ENCODE data around the gene XYLT1.
"Not testable (repeated sequence)": the region's sequence is repeated elsewhere in the genome, so short reads cannot be mapped to it uniquely, and the experiment has no call there.

The XYLT1 gene

GRCh38 chr16:17412791-17413190 lies 58.0 kb downstream of the XYLT1 start:
- H3K79me2 ChIP-seq (ENCODE audit: low read length) = no peaks in the 10 kb centered on the region

GRCh38 chr16:17412221-17412620 lies 58.5 kb downstream of the XYLT1 start:
- H3K9me3 ChIP-seq (ENCODE audit: insufficient read depth, low read length) = peaks cover under 1% of the 10 kb centered on the region; the same call in 1 of the 2 replicates
- H3K4me2 ChIP-seq (ENCODE audit: low read length) = no peak overlapping the region
- no peak overlapping the region for H3K4me3 ChIP-seq (ENCODE audit: low read length)
- no peak for TF ChIP-seq CTCF (IDR thresholded peaks at IDR 0.05; ENCODE audit: low read depth, low read length)
- no peak for TF ChIP-seq EZH2phosphoT487 (IDR thresholded peaks at IDR 0.05; ENCODE audit: low read depth)
- no peaks in the 10 kb centered on the region for H3K27me3 ChIP-seq (ENCODE audit: low read depth, low read length)
- H3K9ac ChIP-seq (ENCODE audit: low read length) = no peak overlapping the region
- no peak overlapping the region for H2AFZ ChIP-seq (ENCODE audit: low read depth, low read length)
- H3K79me2 ChIP-seq (ENCODE audit: low read length) = no peaks in the 10 kb centered on the region
- H3K36me3 ChIP-seq (replicated peaks; ENCODE audit: low read depth, low read length) = no peaks in the 10 kb centered on the region
- no peak overlapping the region for H3K27ac ChIP-seq (ENCODE audit: low read length)
- no peaks in the 10 kb centered on the region for H4K20me1 ChIP-seq (ENCODE audit: insufficient read depth, low read length)
- peaks cover 49% of the 10 kb centered on the region for H3K4me1 ChIP-seq (ENCODE audit: low read length)

More at GRCh38 chr16:17412791-17413190, 58.0 kb downstream of the XYLT1 start:
- H3K36me3 ChIP-seq (replicated peaks; ENCODE audit: low read depth, low read length) = peaks cover 4% of the 10 kb centered on the region
- H3K27ac ChIP-seq (ENCODE audit: low read length) = no peak overlapping the region
- peaks cover 6% of the 10 kb centered on the region; the same call in 1 of the 2 replicates for H3K9me3 ChIP-seq (ENCODE audit: insufficient read depth, low read length)
- H3K4me2 ChIP-seq (ENCODE audit: low read length) = no peak overlapping the region
- TF ChIP-seq CTCF (IDR thresholded peaks at IDR 0.05; ENCODE audit: low read depth, low read length) (no peak), EZH2phosphoT487 (IDR thresholded peaks at IDR 0.05; ENCODE audit: low read depth) (no peak)
- H3K27me3 ChIP-seq (ENCODE audit: low read depth, low read length) = no peaks in the 10 kb centered on the region
- H4K20me1 ChIP-seq (ENCODE audit: insufficient read depth, low read length) = no peaks in the 10 kb centered on the region
- H3K4me3 ChIP-seq (ENCODE audit: low read length) = no peak overlapping the region
- H2AFZ ChIP-seq (ENCODE audit: low read depth, low read length) = no peak overlapping the region
- no peak overlapping the region for H3K9ac ChIP-seq (ENCODE audit: low read length)
- H3K4me1 ChIP-seq (ENCODE audit: low read length) = peaks cover 55% of the 10 kb centered on the region

GRCh38 chr16:17411263-17411662 lies 59.5 kb downstream of the XYLT1 start:
- peaks cover 42% of the 10 kb centered on the region for H3K4me1 ChIP-seq (ENCODE audit: low read length)
- no peak overlapping the region for H3K4me3 ChIP-seq (ENCODE audit: low read length)
- no peaks in the 10 kb centered on the region for H4K20me1 ChIP-seq (ENCODE audit: insufficient read depth, low read length)
- H3K27ac ChIP-seq (ENCODE audit: low read length) = no peak overlapping the region
- no peak overlapping the region for H2AFZ ChIP-seq (ENCODE audit: low read depth, low read length)
- H3K9me3 ChIP-seq (ENCODE audit: insufficient read depth, low read length) = no peaks in the 10 kb centered on the region
- TF ChIP-seq CTCF (IDR thresholded peaks at IDR 0.05; ENCODE audit: low read depth, low read length) (no peak), EZH2phosphoT487 (IDR thresholded peaks at IDR 0.05; ENCODE audit: low read depth) (no peak)
- no peaks in the 10 kb centered on the region for H3K27me3 ChIP-seq (ENCODE audit: low read depth, low read length)
- H3K36me3 ChIP-seq (replicated peaks; ENCODE audit: low read depth, low read length) = no peaks in the 10 kb centered on the region
- H3K4me2 ChIP-seq (ENCODE audit: low read length) = no peak overlapping the region
- H3K79me2 ChIP-seq (ENCODE audit: low read length) = no peaks in the 10 kb centered on the region
- H3K9ac ChIP-seq (ENCODE audit: low read length) = no peak overlapping the region

GRCh38 chr16:17410316-17410715 lies 60.4 kb downstream of the XYLT1 start:
- H3K4me1 ChIP-seq (ENCODE audit: low read length) = peaks cover 32% of the 10 kb centered on the region
- not testable (repeated sequence) for H3K9ac ChIP-seq (ENCODE audit: low read length); H3K27ac ChIP-seq (ENCODE audit: low read length); H3K4me3 ChIP-seq (ENCODE audit: low read length); H3K27me3 ChIP-seq (ENCODE audit: low read depth, low read length); H3K79me2 ChIP-seq (ENCODE audit: low read length); H3K9me3 ChIP-seq (ENCODE audit: insufficient read depth, low read length); H4K20me1 ChIP-seq (ENCODE audit: insufficient read depth, low read length); H2AFZ ChIP-seq (ENCODE audit: low read depth, low read length); H3K4me2 ChIP-seq (ENCODE audit: low read length); H3K36me3 ChIP-seq (replicated peaks; ENCODE audit: low read depth, low read length)

GRCh38 chr16:17409894-17410293 lies 60.9 kb downstream of the XYLT1 start:
- Histone ChIP-seq H3K4me3 (ENCODE audit: low read length) (no peak overlapping the region), H3K4me2 (ENCODE audit: low read length) (no peak overlapping the region), H3K79me2 (ENCODE audit: low read length) (no peaks in the 10 kb centered on the region), H3K9me3 (ENCODE audit: insufficient read depth, low read length) (no peaks in the 10 kb centered on the region), H3K4me1 (ENCODE audit: low read length) (peaks cover 28% of the 10 kb centered on the region), H3K27ac (ENCODE audit: low read length) (no peak overlapping the region), H3K9ac (ENCODE audit: low read length) (no peak overlapping the region), H3K36me3 (replicated peaks; ENCODE audit: low read depth, low read length) (no peaks in the 10 kb centered on the region), H2AFZ (ENCODE audit: low read depth, low read length) (no peak overlapping the region), H3K27me3 (ENCODE audit: low read depth, low read length) (no peaks in the 10 kb centered on the region), H4K20me1 (ENCODE audit: insufficient read depth, low read length) (no peaks in the 10 kb centered on the region)
- no peak for TF ChIP-seq CTCF (IDR thresholded peaks at IDR 0.05; ENCODE audit: low read depth, low read length)
- TF ChIP-seq EZH2phosphoT487 (IDR thresholded peaks at IDR 0.05; ENCODE audit: low read depth) = no peak

Data from OCI-LY3 (cell line).